ENCODE measurements around the gene CDH23.

GRCh38 chr10:71630168-71630567 lies 233.4 kb downstream of the CDH23 start:
- TF ChIP-seq CTCF (conservative IDR thresholded peaks at IDR 0.05; ENCODE audit: low read length) (no peak), EZH2phosphoT487 (IDR thresholded peaks at IDR 0.05; ENCODE audit: borderline replicate concordance) (no peak)

Measured in Loucy (cell line).